ENCODE results near the gene PRPF4.

The PRPF4 gene

DNA sequence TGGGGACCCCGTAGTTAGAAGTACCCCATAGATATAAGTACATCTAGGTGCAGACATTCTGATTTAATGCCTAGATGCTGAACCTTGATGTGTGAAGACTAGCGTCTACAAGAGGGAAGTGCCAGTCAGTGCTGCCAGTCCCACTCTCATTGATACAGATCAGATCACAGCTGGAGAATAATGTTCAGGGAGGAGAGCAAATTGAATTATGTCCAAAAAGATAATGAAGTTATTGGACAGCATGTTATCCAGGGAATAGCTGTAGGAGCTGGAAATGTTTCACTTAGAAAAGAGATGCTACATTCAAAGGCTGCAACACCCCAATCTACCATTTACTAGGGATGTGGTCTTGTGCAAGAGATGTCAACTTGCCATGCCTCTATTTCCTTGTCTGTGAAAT, 43.6 kb downstream of the PRPF4 start:
- TF ChIP-seq EGR1 (IDR thresholded peaks at IDR 0.05) (no peak), EP300 (IDR thresholded peaks at IDR 0.05; ENCODE audit: borderline replicate concordance) (no peak), YY1 (IDR thresholded peaks at IDR 0.05; ENCODE audit: low read depth) (no peak), RAD21 (IDR thresholded peaks at IDR 0.05; ENCODE audit: low read depth) (no peak), CREB1 (IDR thresholded peaks at IDR 0.05; ENCODE audit: low read depth) (no peak), TCF12 (IDR thresholded peaks at IDR 0.05; ENCODE audit: low read depth) (no peak), TAF1 (IDR thresholded peaks at IDR 0.05; ENCODE audit: low read depth) (no peak), FOXM1 (IDR thresholded peaks at IDR 0.05; ENCODE audit: borderline replicate concordance, low read depth) (no peak), USF1 (IDR thresholded peaks at IDR 0.05) (no peak), ZBTB7A (IDR thresholded peaks at IDR 0.05; ENCODE audit: low read depth) (no peak), REST (IDR thresholded peaks at IDR 0.05; ENCODE audit: low read depth) (no peak)

GRCh38 chr9:113320051-113320450, 44.6 kb downstream of the PRPF4 start:
- no peak for TF ChIP-seq MAX (IDR thresholded peaks at IDR 0.05)
- no peak for TF ChIP-seq REST (IDR thresholded peaks at IDR 0.05; ENCODE audit: low read depth)
- TF ChIP-seq TAF1 (IDR thresholded peaks at IDR 0.05; ENCODE audit: low read depth) = no peak
- TF ChIP-seq EGR1 (IDR thresholded peaks at IDR 0.05) = no peak
- TF ChIP-seq NFIC (IDR thresholded peaks at IDR 0.05) = no peak
- TF ChIP-seq YY1 (IDR thresholded peaks at IDR 0.05; ENCODE audit: low read depth) = no peak
- TF ChIP-seq USF1 (IDR thresholded peaks at IDR 0.05) = no peak
- no peak for TF ChIP-seq EP300 (IDR thresholded peaks at IDR 0.05; ENCODE audit: borderline replicate concordance)
- TF ChIP-seq FOXM1 (IDR thresholded peaks at IDR 0.05; ENCODE audit: borderline replicate concordance, low read depth) = no peak
- TF ChIP-seq CEBPB (IDR thresholded peaks at IDR 0.05) = no peak
- TF ChIP-seq TEAD4 (IDR thresholded peaks at IDR 0.05) = no peak
- no peak for TF ChIP-seq CREB1 (IDR thresholded peaks at IDR 0.05; ENCODE audit: low read depth)
- no peak for TF ChIP-seq RAD21 (IDR thresholded peaks at IDR 0.05; ENCODE audit: low read depth)

DNA sequence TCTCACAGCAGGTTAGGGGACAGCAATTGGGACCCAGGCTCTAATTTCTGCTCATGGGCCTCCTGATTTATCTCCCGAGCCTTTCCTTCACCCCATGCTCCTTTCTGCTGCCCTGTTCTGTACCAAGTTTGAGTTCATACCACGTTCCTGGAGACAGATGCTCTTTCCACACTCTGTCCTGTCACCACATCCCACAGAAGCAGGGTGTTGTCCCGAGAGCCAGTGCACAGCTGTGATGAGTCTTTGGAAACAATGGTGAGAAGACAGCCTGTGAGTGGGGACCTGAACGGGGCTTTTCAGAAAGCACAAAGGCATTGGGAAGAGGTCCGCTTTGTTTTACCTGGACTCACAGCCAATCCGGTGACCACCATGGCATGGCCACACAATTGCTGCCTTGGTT, 47.2 kb downstream of the PRPF4 start:
- TF ChIP-seq TCF12 (IDR thresholded peaks at IDR 0.05; ENCODE audit: low read depth) (no peak), RAD21 (IDR thresholded peaks at IDR 0.05; ENCODE audit: low read depth) (no peak), TAF1 (IDR thresholded peaks at IDR 0.05; ENCODE audit: low read depth) (no peak), ZBTB7A (IDR thresholded peaks at IDR 0.05; ENCODE audit: low read depth) (no peak), NFIC (IDR thresholded peaks at IDR 0.05) (no peak), TEAD4 (IDR thresholded peaks at IDR 0.05) (no peak), MAX (IDR thresholded peaks at IDR 0.05) (no peak), FOXM1 (IDR thresholded peaks at IDR 0.05; ENCODE audit: borderline replicate concordance, low read depth) (no peak), CEBPB (IDR thresholded peaks at IDR 0.05) (no peak), EGR1 (IDR thresholded peaks at IDR 0.05) (no peak), REST (IDR thresholded peaks at IDR 0.05; ENCODE audit: low read depth) (no peak), YY1 (IDR thresholded peaks at IDR 0.05; ENCODE audit: low read depth) (no peak), EP300 (IDR thresholded peaks at IDR 0.05; ENCODE audit: borderline replicate concordance) (no peak), CREB1 (IDR thresholded peaks at IDR 0.05; ENCODE audit: low read depth) (no peak), USF1 (IDR thresholded peaks at IDR 0.05) (no peak)

GRCh38 chr9:113326230-113326629, 50.8 kb downstream of the PRPF4 start:
- TF ChIP-seq TCF12 (IDR thresholded peaks at IDR 0.05; ENCODE audit: low read depth) = no peak
- TF ChIP-seq TAF1 (IDR thresholded peaks at IDR 0.05; ENCODE audit: low read depth) = no peak
- TF ChIP-seq NFIC (IDR thresholded peaks at IDR 0.05) = no peak
- TF ChIP-seq REST (IDR thresholded peaks at IDR 0.05; ENCODE audit: low read depth) = no peak
- TF ChIP-seq CREB1 (IDR thresholded peaks at IDR 0.05; ENCODE audit: low read depth) = no peak
- TF ChIP-seq FOXM1 (IDR thresholded peaks at IDR 0.05; ENCODE audit: borderline replicate concordance, low read depth) = no peak
- no peak for TF ChIP-seq USF1 (IDR thresholded peaks at IDR 0.05)
- TF ChIP-seq EGR1 (IDR thresholded peaks at IDR 0.05) = no peak

All from Ishikawa (cell line).